Fibroblast of skin of abdomen (primary cell): ENCODE measurements around the gene DYNC1LI1.

Source experiments
- DNase-seq: peaks from one replicate; pipeline ENCODE4 v3.0.0-alpha.2; 2013

The DYNC1LI1 gene

GRCh38 chr3:32487781-32488473, 82.7 kb downstream of the DYNC1LI1 start:
- no peak for DNase-seq

DNA sequence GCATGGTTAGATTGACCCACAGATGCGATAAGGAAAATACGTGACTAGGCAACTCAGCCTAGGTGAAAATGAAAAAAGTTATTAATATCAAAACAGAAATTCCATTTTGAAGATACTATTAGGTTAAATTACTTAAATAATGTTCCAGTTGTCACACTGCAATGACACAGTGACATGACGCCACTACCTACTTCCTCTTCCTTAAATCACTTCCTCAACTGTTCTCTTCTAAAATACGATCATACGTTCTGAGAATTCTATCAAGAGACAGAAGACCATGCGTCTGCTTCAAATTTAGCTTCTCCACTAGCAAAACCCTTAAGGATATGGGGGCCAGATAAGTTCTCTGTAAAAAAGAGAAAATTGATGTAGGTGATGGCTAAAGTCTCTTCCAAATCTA, 86.2 kb downstream of the DYNC1LI1 start:
- no peak for DNase-seq

GRCh38 chr3:32483772-32484171, 86.9 kb downstream of the DYNC1LI1 start:
- no peak for DNase-seq

DNA sequence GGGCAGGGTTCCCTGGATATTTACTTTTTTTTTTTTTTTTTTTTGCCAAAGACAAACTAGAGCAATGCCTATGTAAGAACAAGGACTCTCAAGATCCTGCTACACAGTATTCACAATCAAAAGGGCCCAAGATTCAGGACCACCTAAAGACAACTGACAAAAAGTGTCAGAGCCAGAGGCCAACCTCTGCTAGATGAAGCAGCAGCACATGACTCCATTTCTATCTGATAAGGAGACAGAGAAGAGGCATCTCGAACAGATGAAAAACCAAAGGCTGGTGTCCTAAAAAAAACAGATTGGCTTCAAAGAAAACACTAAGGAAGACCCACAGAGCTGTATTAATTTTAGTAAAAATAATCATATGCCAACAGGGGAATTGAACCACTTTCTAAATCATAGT, 88.0 kb downstream of the DYNC1LI1 start:
- no peak for DNase-seq

- DNase-seq, result no peak
Measured at GRCh38 chr3:32481791-32482631, 88.6 kb downstream of the DYNC1LI1 start.

- DNase-seq, result no peak
Measured at GRCh38 chr3:32480604-32481003, 90.1 kb downstream of the DYNC1LI1 start.
